A204.1 (cell line): ENCODE data around the gene FAM107B.

Source experiments
- FAIRE-seq: peaks from 2 replicates; lab custom pipeline; 2012; peaks lifted over from hg19 to GRCh38; lab: Jason Lieb, UNC

Gene FAM107B

GRCh38 chr10:14574885-14575284 lies 199.8 kb downstream of the FAM107B start:
- FAIRE-seq, result no peak

- no peak for FAIRE-seq
These were observed 200.4 kb downstream of the FAM107B start for GRCh38 chr10:14574291-14574690.

GRCh38 chr10:14573666-14574261 lies 200.9 kb downstream of the FAM107B start:
- no peak for FAIRE-seq

- no peak for FAIRE-seq
These were observed 201.9 kb downstream of the FAM107B start for GRCh38 chr10:14572811-14573210.

GRCh38 chr10:14571866-14572507 lies 202.7 kb downstream of the FAM107B start:
- no peak for FAIRE-seq

- FAIRE-seq, result no peak
These were observed 203.9 kb downstream of the FAM107B start for GRCh38 chr10:14570800-14571199.

- no peak for FAIRE-seq
These were observed 205.2 kb downstream of the FAM107B start for GRCh38 chr10:14569274-14570060.

- FAIRE-seq, result no peak
These were observed 207.3 kb downstream of the FAM107B start for GRCh38 chr10:14567421-14567820.

- FAIRE-seq, result no peak
These were observed 208.2 kb downstream of the FAM107B start for GRCh38 chr10:14566498-14566897.

GRCh38 chr10:14565199-14565598 lies 209.5 kb downstream of the FAM107B start:
- no peak for FAIRE-seq

GRCh38 chr10:14564268-14564744 lies 210.4 kb downstream of the FAM107B start:
- no peak for FAIRE-seq

GRCh38 chr10:14563359-14563940 lies 211.2 kb downstream of the FAM107B start:
- FAIRE-seq, result no peak

GRCh38 chr10:14563076-14563336 lies 211.7 kb downstream of the FAM107B start:
- no peak for FAIRE-seq

- FAIRE-seq, result no peak
These were observed 212.2 kb downstream of the FAM107B start for GRCh38 chr10:14562218-14563075.

- FAIRE-seq, result no peak
These were observed 213.6 kb downstream of the FAM107B start for GRCh38 chr10:14560791-14561765.

GRCh38 chr10:14560274-14560673 lies 214.4 kb downstream of the FAM107B start:
- FAIRE-seq, result no peak

- no peak for FAIRE-seq
These were observed 216.7 kb downstream of the FAM107B start for GRCh38 chr10:14558025-14558424.

GRCh38 chr10:14557567-14557966 lies 217.1 kb downstream of the FAM107B start:
- no peak for FAIRE-seq

- no peak for FAIRE-seq
These were observed 218.3 kb downstream of the FAM107B start for GRCh38 chr10:14556285-14556956.

- FAIRE-seq, result no peak
These were observed 218.9 kb downstream of the FAM107B start for GRCh38 chr10:14555807-14556206.
